NCI-H2196 (cell line): Measurements from ENCODE around the gene OBI1.
"Not testable (repeated sequence)": the region's sequence is repeated elsewhere in the genome, so short reads cannot be mapped to it uniquely, and the experiment has no call there.

Source experiments
- DNase-seq: peaks from one replicate; lab custom pipeline; 2025; ENCODE audit not compliant: unreplicated experiment; lab: John Stamatoyannopoulos, UW

The OBI1 gene

GRCh38 chr13:78649997-78650716 lies 8.8 kb downstream of the OBI1 start:
- no peak for DNase-seq

GRCh38 chr13:78647109-78647678 lies 11.8 kb downstream of the OBI1 start:
- not testable (repeated sequence) for DNase-seq

DNA sequence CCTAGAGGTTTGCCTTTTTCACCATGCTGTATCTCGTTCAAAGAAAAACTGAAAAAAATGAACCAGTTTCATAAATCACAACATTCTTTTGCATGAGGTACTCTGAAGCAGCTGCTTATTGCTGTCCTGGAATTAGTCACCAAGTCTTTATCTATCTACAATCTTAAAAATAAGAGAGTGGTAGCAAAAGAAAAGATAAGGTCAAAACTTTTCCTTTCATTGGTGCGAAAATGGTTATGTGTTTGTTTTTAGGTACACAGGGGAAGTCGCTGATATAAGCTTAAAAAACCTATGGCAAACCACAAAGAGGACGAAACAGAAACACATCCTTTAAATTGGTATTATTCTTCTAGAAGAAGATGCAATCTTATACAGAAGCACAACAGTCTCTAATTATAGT lies 20.7 kb downstream of the OBI1 start:
- no peak for DNase-seq

DNA sequence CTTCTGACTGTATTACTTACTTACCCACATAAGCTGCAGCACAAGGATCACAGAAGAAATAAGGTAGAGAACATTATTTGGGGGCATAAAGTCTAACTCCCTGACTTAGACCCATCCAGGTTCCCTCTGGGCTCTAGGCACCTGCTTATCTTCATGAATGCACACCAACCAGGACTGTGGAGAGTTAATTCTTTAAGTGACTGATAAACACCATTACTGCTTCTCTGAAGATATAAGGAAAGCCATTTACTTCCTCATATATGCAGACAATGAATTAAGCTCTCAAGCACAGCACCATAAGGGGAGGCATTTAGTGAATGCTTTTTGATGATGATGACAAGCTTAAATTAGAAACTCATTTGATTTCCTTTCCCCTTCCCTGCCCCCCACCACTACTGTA lies 22.5 kb downstream of the OBI1 start:
- DNase-seq: no peak

- no peak for DNase-seq
Measured at GRCh38 chr13:78632996-78633395, 26.0 kb downstream of the OBI1 start.

GRCh38 chr13:78631077-78631476 lies 27.9 kb downstream of the OBI1 start:
- DNase-seq: no peak

DNA sequence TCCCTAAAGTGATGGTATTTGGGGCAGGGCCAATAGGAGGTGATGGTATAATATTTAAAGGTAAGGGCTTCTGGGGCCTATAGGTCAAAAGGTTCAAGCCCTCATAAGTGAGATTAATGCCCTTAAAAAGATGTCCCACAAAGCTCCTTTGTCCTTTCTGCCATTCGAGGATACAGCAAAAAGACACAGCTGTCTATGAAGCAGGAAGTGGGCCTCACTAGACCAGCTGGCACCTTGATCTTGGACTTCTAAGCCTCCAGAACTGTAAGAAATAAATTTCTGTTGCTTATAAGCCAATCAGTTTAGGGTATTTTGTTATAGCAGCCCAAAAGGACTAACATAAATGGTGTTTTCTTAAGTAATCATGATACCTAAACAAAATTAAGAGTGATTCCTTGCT lies 28.4 kb downstream of the OBI1 start:
- DNase-seq: no peak

- DNase-seq: no peak
Measured at GRCh38 chr13:78625384-78625783, 33.6 kb downstream of the OBI1 start.

DNA sequence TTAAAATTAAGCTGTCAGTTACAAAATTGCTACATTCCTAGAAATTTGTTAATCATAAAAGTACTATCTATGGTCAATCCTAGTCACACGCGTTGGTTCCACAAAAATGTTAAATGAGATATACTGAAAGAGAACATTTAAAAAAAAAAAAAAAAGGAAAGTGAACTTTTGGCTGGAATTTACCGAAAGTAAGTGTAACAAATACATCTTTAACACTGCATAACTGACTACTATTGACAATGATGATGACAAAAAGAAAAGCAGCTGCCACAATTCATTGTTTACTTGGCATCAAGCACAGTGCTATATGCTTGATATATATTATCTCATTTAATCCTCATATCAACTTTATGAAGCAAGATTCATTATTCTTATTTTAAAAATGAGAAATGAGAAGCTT lies 35.8 kb downstream of the OBI1 start:
- no peak for DNase-seq

DNA sequence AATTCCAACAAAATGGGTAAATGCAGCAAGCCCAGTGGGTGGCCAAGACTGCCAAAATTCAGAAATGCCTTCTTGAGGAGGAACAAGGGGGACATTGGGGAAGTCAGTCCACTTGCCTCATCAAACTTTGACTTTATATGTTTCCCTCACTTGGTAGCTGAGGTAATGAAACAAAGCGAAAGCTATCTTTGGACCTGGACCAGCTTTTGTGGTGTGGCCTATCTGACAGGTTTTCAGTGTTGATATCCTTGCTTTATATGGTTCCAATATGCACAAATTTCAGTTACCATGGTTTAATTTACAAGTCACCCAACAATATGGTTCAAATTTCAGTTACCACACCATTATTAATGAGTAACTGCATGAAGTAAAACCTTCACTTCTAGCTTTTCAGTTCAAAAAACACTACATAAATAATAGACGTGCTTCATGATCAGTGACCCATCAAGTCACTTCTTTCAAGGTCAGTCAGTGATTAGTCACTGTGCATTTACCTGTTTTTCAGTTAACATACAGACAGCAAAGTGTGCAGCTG lies 38.0 kb downstream of the OBI1 start:
- no peak for DNase-seq

DNA sequence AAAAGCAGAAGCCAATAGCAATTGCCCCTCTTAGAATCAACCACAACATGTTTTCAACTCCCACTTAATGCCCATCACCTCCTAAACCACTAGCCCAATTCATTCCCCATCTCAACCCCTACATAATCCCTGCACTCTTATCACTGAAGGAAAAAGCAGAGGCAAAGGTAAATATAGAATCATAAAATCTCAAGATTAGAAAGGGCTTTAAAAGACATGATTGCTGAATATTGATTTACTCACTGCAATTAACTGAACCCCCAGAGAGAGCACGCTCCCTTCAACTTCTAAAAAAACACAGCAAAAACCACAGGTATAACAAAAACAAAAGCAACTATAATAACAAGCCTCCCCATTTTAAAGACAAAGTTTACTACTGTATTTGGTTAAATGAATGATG lies 40.5 kb downstream of the OBI1 start:
- DNase-seq: no peak

- DNase-seq: no peak
Measured at GRCh38 chr13:78611040-78611439, 47.9 kb downstream of the OBI1 start.

DNA sequence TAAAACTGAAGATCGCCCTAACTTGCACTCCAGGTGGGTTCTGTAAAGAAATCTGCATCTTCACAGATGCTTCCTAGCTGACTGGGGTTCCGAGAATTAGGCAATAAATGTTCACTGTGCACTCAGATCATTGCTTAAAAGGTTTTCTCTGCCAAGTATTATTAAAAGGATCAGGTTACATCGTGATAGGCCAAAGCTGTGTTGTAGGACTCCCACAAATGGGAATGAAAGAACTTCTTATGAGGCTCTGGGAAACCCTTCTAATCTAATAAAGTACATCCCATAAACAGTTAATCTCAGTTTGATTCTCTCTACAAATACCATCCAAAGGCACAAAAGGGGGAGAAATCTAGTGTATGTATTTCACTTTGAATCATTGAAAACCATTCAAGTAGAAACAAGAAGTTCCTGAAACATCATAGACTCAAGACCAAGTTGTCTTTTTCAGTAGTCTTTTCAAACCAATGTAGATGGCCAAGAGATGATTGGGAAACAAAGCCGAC lies 48.5 kb downstream of the OBI1 start:
- no peak for DNase-seq

GRCh38 chr13:78609464-78610205 lies 49.3 kb downstream of the OBI1 start:
- no peak for DNase-seq

DNA sequence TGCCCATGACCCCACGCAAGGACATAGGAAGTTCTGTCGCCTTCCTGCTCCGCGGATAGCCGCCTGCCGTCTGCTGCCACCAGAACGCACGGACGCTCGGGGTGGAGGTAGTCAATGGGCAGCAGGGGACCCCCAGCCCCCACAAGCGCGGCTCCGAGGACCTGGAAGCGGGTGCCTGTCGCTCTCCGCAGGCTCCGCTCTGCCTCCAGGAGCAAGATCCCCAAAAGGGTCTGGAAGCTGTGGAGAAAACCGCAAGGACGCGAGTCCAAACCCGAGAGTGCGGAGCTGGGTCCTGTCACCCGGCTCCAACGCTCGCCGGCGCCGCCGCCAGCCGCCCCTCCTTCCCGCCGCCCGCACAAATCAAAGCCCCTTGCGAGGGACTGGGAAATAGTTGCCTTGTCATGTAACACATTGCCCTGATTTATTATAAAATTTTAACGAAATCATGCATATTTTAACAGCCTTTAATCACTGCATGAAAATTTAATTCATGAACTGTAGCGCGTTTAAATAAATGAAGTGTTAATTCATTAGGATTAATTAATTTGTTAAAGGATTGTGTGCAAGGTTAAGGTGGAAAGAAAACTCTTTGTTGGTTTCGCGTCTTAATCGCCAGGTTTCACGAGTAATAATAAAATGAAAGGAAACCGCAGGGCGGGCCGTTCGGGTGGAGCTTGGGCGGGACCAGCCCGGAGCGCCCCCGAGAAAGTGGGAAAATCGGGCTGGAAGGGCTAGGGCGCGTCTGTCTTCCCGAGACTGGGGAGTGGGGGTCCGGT lies 50.1 kb downstream of the OBI1 start:
- no peak for DNase-seq

DNA sequence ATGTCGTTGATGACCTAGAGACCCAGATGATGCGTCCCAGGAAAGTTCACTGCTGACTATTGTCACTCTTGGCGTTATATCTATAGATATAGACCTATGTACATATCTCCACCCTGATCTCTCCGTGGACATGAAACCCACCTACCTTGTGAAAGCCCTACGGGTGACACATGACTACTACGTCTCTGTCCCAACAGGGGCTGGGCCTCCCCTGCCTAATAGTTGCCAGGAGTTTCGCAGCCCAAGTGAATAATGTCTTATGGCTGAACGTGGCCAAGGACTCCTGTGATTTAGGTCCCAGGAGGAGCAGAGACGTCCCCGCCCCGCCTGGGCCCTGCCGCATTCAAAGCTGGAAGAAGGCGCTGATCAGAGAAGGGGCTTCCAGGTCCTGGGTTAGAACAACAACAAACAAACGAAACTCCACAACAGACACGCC lies 50.7 kb downstream of the OBI1 start:
- no peak for DNase-seq

DNA sequence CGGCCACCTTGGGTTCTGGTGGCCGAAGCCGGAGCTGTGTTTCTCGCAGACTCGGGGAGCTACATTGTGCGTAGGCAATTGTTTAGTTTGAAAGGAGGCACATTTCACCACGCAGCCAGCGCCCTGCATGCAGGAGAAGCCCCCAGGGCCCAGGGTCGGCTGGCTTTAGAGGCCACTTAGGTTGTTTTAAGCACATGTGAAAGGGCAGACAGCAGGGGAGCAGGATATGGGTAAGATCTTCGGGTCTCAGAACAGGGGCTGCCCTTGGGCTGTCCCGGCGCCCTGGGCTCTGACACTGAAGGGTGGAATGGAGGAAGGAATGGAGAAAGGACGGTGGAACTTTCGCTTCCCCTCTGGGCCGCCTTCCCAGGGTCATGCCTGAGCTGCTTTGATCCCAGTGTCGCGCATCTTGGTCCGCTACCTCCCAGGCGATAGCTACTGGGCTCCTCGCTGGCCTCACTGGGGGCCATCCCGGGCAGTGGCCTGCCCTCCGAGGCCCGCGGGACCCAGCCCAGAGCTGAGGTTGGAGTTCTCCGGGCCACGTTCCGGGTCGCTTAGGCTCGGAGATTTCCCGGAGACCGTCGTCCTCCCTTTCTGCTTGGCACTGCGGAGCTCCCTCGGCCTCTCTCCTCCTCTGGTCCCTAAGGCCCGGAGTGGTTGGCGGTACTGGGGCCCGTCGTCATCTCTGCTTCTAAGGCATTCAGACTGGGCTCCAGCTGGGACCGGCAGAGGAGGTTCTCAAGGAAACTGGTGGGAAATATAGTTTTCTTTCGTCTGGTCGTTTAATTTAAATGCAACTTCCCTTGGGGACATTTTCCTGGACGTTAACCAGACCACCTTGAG lies 51.3 kb downstream of the OBI1 start:
- DNase-seq: no peak

GRCh38 chr13:78606471-78607408 lies 52.2 kb downstream of the OBI1 start:
- DNase-seq: no peak
